ENCODE measurements around the gene SH2B3.
"Not testable (repeated sequence)": the region's sequence is repeated elsewhere in the genome, so short reads cannot be mapped to it uniquely, and the experiment has no call there.

SH2B3 gene

GRCh38 chr12:111394480-111394879, 11.2 kb upstream of the SH2B3 start:
- H2AK5ac ChIP-seq (ENCODE audit: low read depth, low read length): peak overlapping the region; percentile 62
- H3K9me3 ChIP-seq (replicated peaks in 1 of 2; ENCODE audit: control insufficient read depth in 2 of 2, insufficient read depth in 1 of 2, low read depth in 1 of 2, low read length in 2 of 2): no peaks in the 10 kb centered on the region
- no peak overlapping the region for H2BK120ac ChIP-seq (ENCODE audit: low read depth, low read length)
- no peak overlapping the region for H2BK12ac ChIP-seq (ENCODE audit: low read length)
- H3K18ac ChIP-seq (ENCODE audit: low read length): peak overlapping the region; percentile 65
- H3K4ac ChIP-seq (ENCODE audit: low read length): no peak overlapping the region
- H3K23ac ChIP-seq (ENCODE audit: low read depth, low read length, poor library complexity): no peak overlapping the region
- no CpG with 5 or more reads among the region's 8 CpGs for WGBS, 2 donors (ENCODE audit: extremely low coverage in 2 of 2, insufficient read length in 2 of 2, insufficient replicate concordance in 1 of 2)
- H3K4me2 ChIP-seq (ENCODE audit: insufficient read depth, low read length, poor library complexity, severe bottlenecking): no peak overlapping the region
- H2BK15ac ChIP-seq (ENCODE audit: low read length): no peak overlapping the region
- H3K79me1 ChIP-seq (ENCODE audit: low read depth, low read length): peaks cover 2% of the 10 kb centered on the region
- H3K9ac ChIP-seq (ENCODE audit: low read depth, low read length, poor library complexity): no peak overlapping the region
- DNase-seq (ENCODE audit: low spot score): no peak
- H2BK5ac ChIP-seq (ENCODE audit: low read length): peak overlapping the region; percentile 44
- H3K27me3 ChIP-seq (ENCODE audit: control insufficient read depth in 3 of 3, insufficient read depth in 3 of 3, low read depth in 1 of 3, low read length in 3 of 3): peaks cover 0 to 8% (median 0%) of the 10 kb centered on the region in 3 experiments
- no peak overlapping the region for H3K14ac ChIP-seq (ENCODE audit: low read length)
- H3K4me1 ChIP-seq (ENCODE audit: control insufficient read depth in 2 of 2, insufficient read depth in 1 of 2, low read depth in 1 of 2, low read length in 2 of 2): no peaks in the 10 kb centered on the region
- no peak overlapping the region for H4K8ac ChIP-seq (ENCODE audit: low read depth, low read length)
- no peak overlapping the region for H3K4me3 ChIP-seq (ENCODE audit: low read length in 2 of 2)
- no peak overlapping the region for H4K91ac ChIP-seq (ENCODE audit: low read depth, low read length, poor library complexity)
- no peaks in the 10 kb centered on the region for H3K36me3 ChIP-seq (replicated peaks in 1 of 2; ENCODE audit: control insufficient read depth in 2 of 2, insufficient read depth in 2 of 2, low read length in 2 of 2)
- H2AFZ ChIP-seq (ENCODE audit: low read length): no peak overlapping the region
- H3K27ac ChIP-seq (replicated peaks; ENCODE audit: low read length): no peak overlapping the region

- no peak overlapping the region for H4K91ac ChIP-seq (ENCODE audit: low read depth, low read length, poor library complexity)
- no peak overlapping the region for H2BK120ac ChIP-seq (ENCODE audit: low read depth, low read length)
- no peak overlapping the region for H2BK12ac ChIP-seq (ENCODE audit: low read length)
- no peak overlapping the region for H3K18ac ChIP-seq (ENCODE audit: low read length)
- no peaks in the 10 kb centered on the region for H3K9me3 ChIP-seq (replicated peaks in 1 of 2; ENCODE audit: control insufficient read depth in 2 of 2, insufficient read depth in 1 of 2, low read depth in 1 of 2, low read length in 2 of 2)
- H3K4me3 ChIP-seq (ENCODE audit: low read length in 2 of 2): no peak overlapping the region
- H3K4me1 ChIP-seq (ENCODE audit: control insufficient read depth in 2 of 2, insufficient read depth in 1 of 2, low read depth in 1 of 2, low read length in 2 of 2): no peaks in the 10 kb centered on the region
- H3K9ac ChIP-seq (ENCODE audit: low read depth, low read length, poor library complexity): no peak overlapping the region
- H4K8ac ChIP-seq (ENCODE audit: low read depth, low read length): no peak overlapping the region
- H2BK15ac ChIP-seq (ENCODE audit: low read length): no peak overlapping the region
- no peak overlapping the region for H3K23ac ChIP-seq (ENCODE audit: low read depth, low read length, poor library complexity)
- no peak overlapping the region for H3K27ac ChIP-seq (replicated peaks; ENCODE audit: low read length)
- no peak overlapping the region for H3K14ac ChIP-seq (ENCODE audit: low read length)
- H3K4ac ChIP-seq (ENCODE audit: low read length): no peak overlapping the region
- H3K4me2 ChIP-seq (ENCODE audit: insufficient read depth, low read length, poor library complexity, severe bottlenecking): no peak overlapping the region
- WGBS, 2 donors (ENCODE audit: extremely low coverage in 2 of 2, insufficient read length in 2 of 2, insufficient replicate concordance in 1 of 2): no CpG with 5 or more reads among the region's 8 CpGs
- H3K36me3 ChIP-seq (replicated peaks in 1 of 2; ENCODE audit: control insufficient read depth in 2 of 2, insufficient read depth in 2 of 2, low read length in 2 of 2): no peaks in the 10 kb centered on the region
- H3K27me3 ChIP-seq (ENCODE audit: control insufficient read depth in 3 of 3, insufficient read depth in 3 of 3, low read depth in 1 of 3, low read length in 3 of 3): peaks cover 0 to 8% (median 0%) of the 10 kb centered on the region in 3 experiments
- H2BK5ac ChIP-seq (ENCODE audit: low read length): no peak overlapping the region
- H3K79me1 ChIP-seq (ENCODE audit: low read depth, low read length): peaks cover 2% of the 10 kb centered on the region
- no peak for DNase-seq (ENCODE audit: low spot score)
- no peak overlapping the region for H2AK5ac ChIP-seq (ENCODE audit: low read depth, low read length)
- no peak overlapping the region for H2AFZ ChIP-seq (ENCODE audit: low read length)
Observed at GRCh38 chr12:111395336-111396187, 10.2 kb upstream of the SH2B3 start.

GRCh38 chr12:111396271-111396670, 9.5 kb upstream of the SH2B3 start:
- H4K8ac ChIP-seq (ENCODE audit: low read depth, low read length); H2BK120ac ChIP-seq (ENCODE audit: low read depth, low read length); H3K27ac ChIP-seq (replicated peaks; ENCODE audit: low read length); H3K18ac ChIP-seq (ENCODE audit: low read length); DNase-seq (ENCODE audit: low spot score); H3K4me2 ChIP-seq (ENCODE audit: insufficient read depth, low read length, poor library complexity, severe bottlenecking); H3K4me3 ChIP-seq (ENCODE audit: low read length in 2 of 2); H3K36me3 ChIP-seq (replicated peaks in 1 of 2; ENCODE audit: control insufficient read depth in 2 of 2, insufficient read depth in 2 of 2, low read length in 2 of 2); H2BK5ac ChIP-seq (ENCODE audit: low read length); H3K9me3 ChIP-seq (replicated peaks in 1 of 2; ENCODE audit: control insufficient read depth in 2 of 2, insufficient read depth in 1 of 2, low read depth in 1 of 2, low read length in 2 of 2); H3K4me1 ChIP-seq (ENCODE audit: control insufficient read depth in 2 of 2, insufficient read depth in 1 of 2, low read depth in 1 of 2, low read length in 2 of 2); H3K9ac ChIP-seq (ENCODE audit: low read depth, low read length, poor library complexity); H3K23ac ChIP-seq (ENCODE audit: low read depth, low read length, poor library complexity); H3K27me3 ChIP-seq (ENCODE audit: control insufficient read depth in 3 of 3, insufficient read depth in 3 of 3, low read depth in 1 of 3, low read length in 3 of 3); H2BK12ac ChIP-seq (ENCODE audit: low read length); H3K14ac ChIP-seq (ENCODE audit: low read length); H3K79me1 ChIP-seq (ENCODE audit: low read depth, low read length); H4K91ac ChIP-seq (ENCODE audit: low read depth, low read length, poor library complexity); H3K4ac ChIP-seq (ENCODE audit: low read length); H2BK15ac ChIP-seq (ENCODE audit: low read length); H2AFZ ChIP-seq (ENCODE audit: low read length); H2AK5ac ChIP-seq (ENCODE audit: low read depth, low read length): not testable (repeated sequence)
- no CpG with 5 or more reads among the region's 7 CpGs for WGBS, 2 donors (ENCODE audit: extremely low coverage in 2 of 2, insufficient read length in 2 of 2, insufficient replicate concordance in 1 of 2)

- H3K18ac ChIP-seq (ENCODE audit: low read length): no peak overlapping the region
- H3K27me3 ChIP-seq (ENCODE audit: control insufficient read depth in 3 of 3, insufficient read depth in 3 of 3, low read depth in 1 of 3, low read length in 3 of 3): peaks cover 0 to 8% (median 0%) of the 10 kb centered on the region in 3 experiments
- H2AFZ ChIP-seq (ENCODE audit: low read length): peak overlapping the region; percentile 93
- H3K4me1 ChIP-seq (ENCODE audit: control insufficient read depth in 2 of 2, insufficient read depth in 1 of 2, low read depth in 1 of 2, low read length in 2 of 2): no peaks in the 10 kb centered on the region
- H2BK15ac ChIP-seq (ENCODE audit: low read length): no peak overlapping the region
- no peak overlapping the region for H3K4me2 ChIP-seq (ENCODE audit: insufficient read depth, low read length, poor library complexity, severe bottlenecking)
- H2BK120ac ChIP-seq (ENCODE audit: low read depth, low read length): no peak overlapping the region
- no peak overlapping the region for H2BK5ac ChIP-seq (ENCODE audit: low read length)
- no peak overlapping the region for H2BK12ac ChIP-seq (ENCODE audit: low read length)
- peak overlapping the region in 1 of 2 donors; percentile 33 for H3K4me3 ChIP-seq (ENCODE audit: low read length in 2 of 2)
- no peaks in the 10 kb centered on the region for H3K9me3 ChIP-seq (replicated peaks in 1 of 2; ENCODE audit: control insufficient read depth in 2 of 2, insufficient read depth in 1 of 2, low read depth in 1 of 2, low read length in 2 of 2)
- no peak overlapping the region for H3K4ac ChIP-seq (ENCODE audit: low read length)
- H3K23ac ChIP-seq (ENCODE audit: low read depth, low read length, poor library complexity): no peak overlapping the region
- DNase-seq (ENCODE audit: low spot score): peak; percentile 70
- no peak overlapping the region for H3K27ac ChIP-seq (replicated peaks; ENCODE audit: low read length)
- H3K14ac ChIP-seq (ENCODE audit: low read length): no peak overlapping the region
- no peak overlapping the region for H4K91ac ChIP-seq (ENCODE audit: low read depth, low read length, poor library complexity)
- no CpG with 5 or more reads among the region's 34 CpGs for WGBS, 2 donors (ENCODE audit: extremely low coverage in 2 of 2, insufficient read length in 2 of 2, insufficient replicate concordance in 1 of 2)
- no peak overlapping the region for H4K8ac ChIP-seq (ENCODE audit: low read depth, low read length)
- H2AK5ac ChIP-seq (ENCODE audit: low read depth, low read length): no peak overlapping the region
- H3K36me3 ChIP-seq (replicated peaks in 1 of 2; ENCODE audit: control insufficient read depth in 2 of 2, insufficient read depth in 2 of 2, low read length in 2 of 2): no peaks in the 10 kb centered on the region
- peaks cover 2% of the 10 kb centered on the region for H3K79me1 ChIP-seq (ENCODE audit: low read depth, low read length)
- H3K9ac ChIP-seq (ENCODE audit: low read depth, low read length, poor library complexity): no peak overlapping the region
Observed at GRCh38 chr12:111396726-111397445, 8.8 kb upstream of the SH2B3 start.

Data from neuronal stem cell (in vitro differentiated cells).